NCI-H526 treated with DMSO at 0.1 percent for 48 hours (cell line): ENCODE measurements around the gene TRMT1L.
"Not testable (repeated sequence)": the region's sequence is repeated elsewhere in the genome, so short reads cannot be mapped to it uniquely, and the experiment has no call there.

Experiments used
- DNase-seq: peaks from one replicate; lab custom pipeline; 2025; lab: John Stamatoyannopoulos, UW

Gene TRMT1L, protein sequence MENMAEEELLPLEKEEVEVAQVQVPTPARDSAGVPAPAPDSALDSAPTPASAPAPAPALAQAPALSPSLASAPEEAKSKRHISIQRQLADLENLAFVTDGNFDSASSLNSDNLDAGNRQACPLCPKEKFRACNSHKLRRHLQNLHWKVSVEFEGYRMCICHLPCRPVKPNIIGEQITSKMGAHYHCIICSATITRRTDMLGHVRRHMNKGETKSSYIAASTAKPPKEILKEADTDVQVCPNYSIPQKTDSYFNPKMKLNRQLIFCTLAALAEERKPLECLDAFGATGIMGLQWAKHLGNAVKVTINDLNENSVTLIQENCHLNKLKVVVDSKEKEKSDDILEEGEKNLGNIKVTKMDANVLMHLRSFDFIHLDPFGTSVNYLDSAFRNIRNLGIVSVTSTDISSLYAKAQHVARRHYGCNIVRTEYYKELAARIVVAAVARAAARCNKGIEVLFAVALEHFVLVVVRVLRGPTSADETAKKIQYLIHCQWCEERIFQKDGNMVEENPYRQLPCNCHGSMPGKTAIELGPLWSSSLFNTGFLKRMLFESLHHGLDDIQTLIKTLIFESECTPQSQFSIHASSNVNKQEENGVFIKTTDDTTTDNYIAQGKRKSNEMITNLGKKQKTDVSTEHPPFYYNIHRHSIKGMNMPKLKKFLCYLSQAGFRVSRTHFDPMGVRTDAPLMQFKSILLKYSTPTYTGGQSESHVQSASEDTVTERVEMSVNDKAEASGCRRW

DNA sequence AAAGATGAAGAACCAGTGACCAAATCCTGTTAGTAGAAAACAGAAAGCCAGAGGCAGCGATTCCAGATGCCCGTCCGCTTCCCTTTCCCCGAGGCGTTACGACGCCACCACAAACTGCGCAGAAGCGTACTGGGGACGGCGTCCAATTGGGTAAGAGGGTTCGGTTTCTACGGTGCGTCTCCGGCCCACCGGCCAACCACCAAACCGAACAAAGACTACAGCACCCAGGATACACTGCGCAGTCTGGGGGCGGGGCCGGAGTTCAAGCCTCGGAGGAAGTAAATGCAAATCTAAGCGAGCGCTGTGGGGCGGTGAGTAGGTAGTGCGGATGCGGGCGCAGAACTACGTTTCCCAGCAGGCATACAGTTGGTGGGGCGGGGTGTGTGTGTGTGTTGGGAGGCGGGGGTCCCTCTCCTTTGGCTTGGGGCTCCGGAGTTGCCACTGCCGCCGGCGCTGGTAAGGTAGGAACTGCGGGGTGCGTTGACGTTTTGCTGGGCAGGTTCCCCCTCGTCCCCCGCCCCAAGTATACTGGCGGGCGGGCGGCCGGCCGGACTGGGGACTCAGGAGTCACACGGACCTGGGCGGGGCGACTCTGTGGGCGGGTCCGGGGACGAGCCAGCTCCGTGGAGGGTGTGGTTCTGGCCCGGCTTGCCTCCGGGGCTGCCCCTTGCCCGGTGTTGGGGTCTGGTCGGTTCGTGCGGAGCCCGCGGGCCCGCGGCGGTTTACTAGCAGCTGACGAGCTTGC, at the start of gene TRMT1L, which contains the start of gene SWT1:
Gene TRMT1L (minus strand): TSS at position 100 of the 745 bp plus-strand sequence. CDS start 241 bp downstream, outside the sequence.
Gene SWT1 (plus strand): TSS at position 314 of the 745 bp plus-strand sequence. CDS start 3,675 bp downstream, outside the sequence.
- DNase-seq = peak; percentile 100

DNA sequence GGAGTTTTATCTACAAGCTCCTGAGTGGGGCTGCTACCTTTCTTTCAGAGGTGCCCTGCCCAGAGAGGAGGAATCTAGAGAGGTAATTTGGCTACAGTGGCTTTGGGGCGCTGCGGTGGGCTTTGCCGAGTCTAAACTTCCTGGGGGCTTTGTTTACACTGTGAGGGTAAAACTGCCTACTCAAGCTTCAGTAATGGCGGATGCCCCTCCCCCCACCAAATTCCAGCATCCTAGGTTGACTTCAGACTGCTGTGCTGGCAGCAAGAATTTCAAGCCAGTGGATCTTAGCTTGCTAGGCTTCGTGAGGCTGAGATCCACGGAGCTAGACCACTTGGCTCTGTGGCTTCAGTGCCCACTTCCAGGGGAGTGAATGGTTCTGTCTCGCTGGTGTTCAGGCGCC, 44.1 kb upstream of the TRMT1L start:
- DNase-seq = no peak

DNA sequence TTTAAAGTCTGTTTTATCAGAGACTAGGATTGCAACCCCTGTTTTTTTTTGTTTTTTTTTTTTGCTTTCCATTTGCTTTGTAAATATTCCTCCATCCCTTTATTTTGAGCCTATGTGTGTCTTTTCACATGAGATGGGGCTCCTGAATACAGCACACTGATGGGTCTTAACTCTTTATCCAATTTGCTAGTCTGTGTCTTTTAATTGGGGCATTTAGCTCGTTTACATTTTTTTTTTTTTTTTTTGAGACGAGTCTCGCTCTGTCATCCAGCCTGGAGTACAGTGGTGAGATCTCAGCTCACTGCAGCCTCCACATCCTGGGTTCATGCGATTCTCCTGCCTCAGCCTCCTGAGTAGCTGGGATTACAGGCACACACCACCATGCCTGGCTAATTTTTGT, 42.0 kb upstream of the TRMT1L start:
- not testable (repeated sequence) for DNase-seq

DNA sequence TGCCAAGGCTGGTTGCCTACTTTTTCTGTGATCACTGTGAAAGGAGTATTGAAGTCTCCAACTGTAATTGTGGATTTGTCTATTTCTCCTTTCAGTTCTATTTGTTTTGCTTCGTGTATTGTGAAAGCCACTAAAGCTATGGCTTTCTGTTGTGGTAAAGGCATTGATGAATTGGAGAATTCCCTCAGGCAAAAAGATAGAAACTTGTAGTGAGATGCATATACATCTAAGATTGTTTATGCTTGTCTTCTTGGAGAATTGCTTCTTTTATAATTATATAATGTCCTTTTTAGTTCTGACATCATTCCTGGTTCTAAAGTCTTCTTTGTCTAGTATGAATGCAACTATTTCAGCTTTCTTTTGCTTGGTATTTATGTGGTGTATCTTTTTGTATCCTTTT, 37.0 kb upstream of the TRMT1L start:
- DNase-seq = no peak

DNA sequence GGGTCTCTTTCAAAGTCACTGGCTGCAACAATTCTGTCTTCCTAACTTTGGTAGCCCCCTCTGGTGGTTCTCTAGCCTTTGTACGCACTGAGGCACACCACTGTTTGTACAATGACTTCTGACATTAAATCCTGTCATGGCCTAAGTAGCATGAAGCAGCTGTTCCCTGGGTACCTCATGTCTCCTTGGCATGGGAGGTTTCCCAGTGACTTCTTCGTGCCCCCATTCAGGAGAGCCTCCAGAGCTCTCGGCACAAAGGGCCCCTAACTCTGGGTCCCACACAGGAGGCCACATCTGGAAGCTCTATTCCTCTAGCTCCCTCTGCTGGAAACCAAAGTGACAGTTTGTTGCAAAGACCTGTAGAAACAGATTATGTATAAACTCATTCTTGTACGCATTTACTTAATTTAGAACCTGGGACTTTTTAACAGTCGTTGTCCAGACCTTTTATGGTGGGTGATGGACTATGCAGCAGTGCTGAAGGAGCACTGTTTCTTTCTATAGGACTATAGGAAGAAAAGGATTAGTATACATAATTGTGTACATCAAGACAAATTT, 13.6 kb upstream of the TRMT1L start:
- peak; percentile 96 for DNase-seq

DNA sequence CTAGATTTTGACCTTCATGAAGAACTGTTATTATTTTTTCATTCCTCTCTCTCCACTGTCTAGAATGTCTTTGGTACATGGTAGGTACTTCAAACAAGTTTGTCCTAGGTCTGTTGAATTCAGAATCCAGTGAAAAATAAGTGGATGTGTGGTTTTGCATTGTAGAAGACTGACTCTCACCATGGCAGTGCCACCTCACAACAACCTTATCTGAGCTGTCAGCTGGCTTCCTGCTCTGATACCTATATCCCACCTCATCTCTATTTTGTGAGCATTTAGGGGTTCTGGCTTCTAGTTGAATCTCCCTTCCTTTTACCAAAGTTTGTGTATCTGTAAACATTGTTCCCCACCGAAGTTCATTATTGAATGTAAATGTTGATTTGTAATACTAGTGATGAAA, 9.4 kb upstream of the TRMT1L start:
- DNase-seq = no peak

DNA sequence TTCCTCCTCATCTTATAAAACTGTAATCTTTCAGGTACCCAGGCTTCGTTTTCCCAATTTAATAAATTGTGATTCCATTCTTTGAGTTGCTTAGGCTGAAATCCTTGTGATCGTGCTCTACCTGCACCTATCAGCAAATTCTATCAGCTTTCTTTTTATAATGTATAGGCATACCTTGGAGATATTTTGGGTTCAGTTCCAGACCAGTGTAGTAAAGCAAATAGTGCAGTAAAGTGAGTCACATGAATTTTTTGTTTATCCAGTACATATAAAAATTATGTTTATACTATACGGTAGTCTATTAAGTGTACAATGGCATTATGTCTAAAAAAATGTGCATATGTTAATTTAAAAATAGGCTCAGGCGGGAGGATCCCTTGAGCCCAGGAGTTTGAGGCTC, 5.7 kb upstream of the TRMT1L start:
- no peak for DNase-seq

DNA sequence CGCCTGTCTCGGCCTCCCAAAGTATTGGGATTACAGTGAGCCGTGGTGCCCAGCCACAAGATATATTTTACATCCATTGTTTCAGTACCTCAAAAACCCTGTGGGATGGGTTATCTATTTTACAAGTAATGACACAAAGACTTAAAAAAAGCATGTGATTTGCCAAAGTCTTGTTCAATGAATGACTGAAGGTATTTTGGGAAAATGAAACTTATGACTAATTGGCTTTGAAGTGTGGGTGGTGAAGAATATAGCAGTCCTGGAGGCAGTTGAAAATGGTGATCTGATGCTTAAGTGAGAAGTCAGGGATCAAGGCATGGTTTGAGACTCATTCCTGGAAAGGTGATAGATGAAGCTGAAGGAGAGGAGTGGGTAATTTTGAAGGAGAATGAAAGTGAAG, 3.2 kb upstream of the TRMT1L start:
- DNase-seq = no peak

DNA sequence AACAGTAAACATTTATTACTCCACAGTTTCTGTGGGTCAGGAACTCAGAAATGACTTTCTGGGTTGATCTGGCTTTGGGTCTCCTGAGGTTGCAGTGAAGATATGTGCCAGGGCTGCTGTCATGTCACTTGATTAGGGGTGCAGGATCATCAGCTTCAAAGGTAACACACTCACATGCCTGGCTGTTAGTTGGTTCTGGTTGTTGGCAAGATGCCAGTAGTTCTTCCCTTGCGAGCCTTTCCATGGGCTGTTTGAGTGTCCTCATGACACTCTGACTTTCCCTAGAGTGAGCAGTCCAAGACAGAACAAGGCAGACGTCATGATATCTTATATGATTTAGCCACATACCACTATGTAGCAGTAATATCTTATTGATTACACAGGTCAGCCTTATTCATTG, 2.0 kb upstream of the TRMT1L start:
- no peak for DNase-seq

DNA sequence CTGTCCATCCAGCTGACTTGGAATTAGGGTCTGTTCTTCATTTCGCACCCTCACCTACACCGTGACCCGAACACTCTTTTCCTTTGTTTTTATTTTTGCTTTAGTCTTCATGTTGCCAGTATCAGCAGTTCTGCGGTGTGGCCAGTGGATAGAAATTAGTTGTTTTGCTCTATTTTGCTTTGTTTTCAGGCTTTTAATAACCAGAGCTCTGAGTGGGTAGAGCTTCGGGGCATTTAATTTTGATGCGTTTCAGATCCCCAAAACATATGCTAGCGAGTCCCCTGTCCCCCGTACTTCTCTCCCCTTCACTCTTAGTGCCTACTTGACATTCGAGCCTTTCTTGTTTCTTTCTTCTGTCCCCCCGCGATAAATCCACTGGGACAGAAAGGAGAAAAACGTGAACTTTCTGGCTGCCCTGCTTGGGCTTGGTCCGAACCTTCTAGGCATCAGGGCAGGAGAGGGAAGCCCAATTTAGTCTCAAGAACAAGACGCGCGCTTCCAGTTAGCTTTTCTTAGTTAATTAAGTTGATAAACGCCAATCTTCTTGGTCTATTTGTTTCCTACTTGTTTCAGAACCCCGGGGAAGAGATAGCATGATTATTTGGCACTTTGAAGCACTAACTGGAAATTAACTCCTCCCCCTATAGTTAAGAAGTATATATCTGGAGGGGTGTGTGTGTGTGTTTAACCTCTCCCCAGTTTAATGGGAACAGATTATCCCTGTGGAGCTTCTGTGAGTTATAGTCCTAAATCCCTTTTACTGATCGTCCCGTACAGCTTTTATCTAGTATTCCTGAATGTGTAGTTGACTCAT, 1.1 kb upstream of the TRMT1L start:
- DNase-seq = no peak

DNA sequence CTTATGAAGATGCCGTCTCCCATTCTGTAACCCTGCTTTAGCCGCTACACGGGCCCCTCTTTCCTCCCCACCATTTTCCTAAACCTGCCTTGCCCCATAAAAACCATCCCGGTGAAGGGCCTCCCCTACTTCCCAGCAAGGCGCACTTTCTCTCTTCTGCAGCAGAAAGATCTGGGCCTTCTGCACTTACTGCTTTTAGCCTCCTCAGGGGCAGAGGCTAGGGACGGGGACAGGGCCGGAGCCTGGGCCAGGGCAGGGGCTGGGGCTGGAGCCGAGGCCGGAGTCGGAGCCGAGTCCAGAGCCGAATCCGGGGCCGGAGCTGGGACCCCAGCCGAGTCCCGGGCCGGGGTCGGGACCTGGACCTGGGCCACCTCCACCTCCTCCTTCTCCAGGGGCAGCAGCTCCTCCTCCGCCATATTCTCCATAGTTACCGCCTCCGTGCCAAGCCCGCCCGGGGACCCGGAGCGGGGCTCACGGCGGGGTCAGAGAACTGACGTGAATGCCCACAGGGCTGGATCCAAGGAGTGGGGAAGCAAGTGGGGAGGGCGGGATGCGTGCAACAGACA, 382 bp downstream of the TRMT1L start:
- no peak for DNase-seq

DNA sequence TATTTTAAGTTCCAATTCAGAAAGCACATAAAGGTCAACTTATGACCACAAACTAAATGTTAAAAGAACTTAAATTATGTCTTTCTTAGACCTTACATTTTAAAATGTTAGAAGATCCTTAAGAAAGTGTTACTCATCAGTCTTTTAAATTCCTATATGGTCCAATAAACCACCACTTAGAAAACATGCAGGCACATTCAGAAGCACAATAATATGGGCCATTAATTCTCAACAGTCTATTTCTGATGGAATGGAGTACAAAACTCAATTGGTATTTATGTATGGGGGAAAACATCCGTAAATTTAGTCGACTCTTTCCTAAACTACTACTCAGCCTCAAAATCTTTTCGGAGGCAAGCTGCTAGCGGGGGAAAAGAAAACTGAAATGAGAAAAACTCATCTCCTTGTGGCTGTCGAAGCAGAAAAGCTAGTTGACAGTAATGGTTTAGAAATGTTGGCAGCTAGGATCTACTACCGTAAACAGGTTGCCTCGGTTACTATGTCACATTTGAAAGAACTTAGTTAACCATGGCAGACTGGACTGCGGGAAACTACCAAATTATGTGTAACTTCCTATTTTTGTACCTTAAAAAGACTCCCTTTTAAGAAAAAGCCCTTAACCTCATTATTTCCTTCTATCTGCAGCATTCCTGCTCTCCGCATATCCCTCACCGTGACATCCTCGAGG, 1.0 kb downstream of the TRMT1L start:
- DNase-seq = peak; percentile 72

DNA sequence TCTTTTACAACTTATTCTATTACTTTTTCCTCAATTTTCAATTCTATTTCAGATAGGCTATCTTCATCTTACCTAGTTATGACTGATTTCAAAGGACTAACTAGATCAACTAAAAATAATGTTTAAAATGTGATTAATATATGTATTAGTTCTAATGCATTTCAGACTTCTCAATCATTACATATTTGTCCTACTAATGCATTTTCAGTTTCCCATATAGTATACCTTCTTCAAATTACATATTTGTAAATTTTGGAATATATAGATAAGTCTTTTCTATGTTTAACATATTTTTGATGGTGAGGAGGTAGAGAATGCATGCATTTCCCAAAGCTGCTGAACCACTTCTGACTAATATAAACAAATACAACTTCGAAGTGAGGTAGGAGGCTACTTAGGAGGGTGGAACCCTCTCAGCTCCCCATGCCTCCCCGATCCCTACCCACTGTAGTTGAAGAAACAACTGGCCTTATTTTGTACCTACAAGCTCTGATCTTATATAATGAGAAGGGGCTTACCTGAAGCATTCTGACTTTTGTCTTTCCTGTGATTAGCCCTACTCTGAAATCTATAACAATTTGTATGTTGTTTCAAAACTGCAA, 1.7 kb downstream of the TRMT1L start:
- no peak for DNase-seq

DNA sequence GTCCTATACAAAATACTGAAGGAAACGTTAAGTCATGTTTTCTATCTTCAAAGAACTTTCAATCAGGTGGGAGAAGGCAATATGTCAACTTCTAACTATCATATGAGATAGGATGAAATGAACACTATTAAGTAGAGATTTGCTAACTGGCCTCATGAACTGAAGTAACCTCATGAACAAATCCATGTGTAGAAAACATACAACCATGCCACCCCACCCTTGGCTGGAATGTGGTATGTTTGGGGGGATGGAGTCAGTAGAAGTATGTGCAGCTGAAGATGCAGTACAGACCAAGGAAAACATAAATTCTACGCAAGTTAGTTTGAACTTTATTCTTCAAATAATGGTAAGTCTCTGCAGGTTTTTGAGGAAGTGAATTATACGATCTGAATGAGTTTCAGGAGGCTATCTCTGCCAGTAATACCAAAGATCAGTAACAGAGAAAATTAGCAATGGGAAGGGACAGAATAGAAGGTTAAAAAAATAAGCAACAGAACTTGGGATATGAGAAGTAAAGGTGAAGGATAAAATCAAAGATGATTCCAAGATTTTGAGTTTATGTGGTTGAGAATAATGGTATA, 4.5 kb downstream of the TRMT1L start:
- DNase-seq = no peak

DNA sequence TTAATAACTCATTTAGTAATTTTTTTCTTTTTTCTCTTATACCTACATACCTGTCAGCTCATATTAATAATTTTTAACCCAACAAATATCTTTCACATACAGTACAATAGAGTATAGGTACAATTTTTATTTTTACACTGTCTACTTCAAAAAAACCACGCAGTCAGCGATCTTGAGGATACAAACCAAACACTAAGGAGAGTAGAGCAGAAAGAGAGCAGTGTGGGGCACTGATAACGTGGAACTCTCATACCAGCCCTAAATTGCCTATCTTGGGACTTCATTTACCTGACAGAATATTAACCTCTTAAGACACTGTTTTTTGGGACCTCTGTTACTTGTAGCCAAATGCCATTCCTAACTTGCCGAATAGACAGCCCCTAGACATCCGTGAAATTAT, 5.5 kb downstream of the TRMT1L start:
- DNase-seq = no peak

DNA sequence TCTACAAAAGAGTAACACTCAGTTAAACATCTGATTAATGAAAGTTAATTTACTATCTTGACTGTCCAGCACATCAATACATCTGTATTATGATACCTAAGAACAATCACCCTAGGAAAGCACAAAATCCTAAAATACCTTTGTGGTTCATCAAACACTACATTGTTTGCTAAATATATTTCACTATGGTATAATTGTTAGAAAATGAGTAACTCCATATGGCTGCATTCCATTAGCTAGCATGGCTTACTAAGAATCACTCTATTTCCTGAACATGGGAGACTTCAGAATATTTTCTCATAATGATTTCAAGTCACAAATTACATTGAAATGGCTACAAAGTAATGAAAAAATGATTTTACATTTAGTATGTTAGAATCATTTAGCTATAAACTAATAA, 12.5 kb downstream of the TRMT1L start:
- DNase-seq = no peak

DNA sequence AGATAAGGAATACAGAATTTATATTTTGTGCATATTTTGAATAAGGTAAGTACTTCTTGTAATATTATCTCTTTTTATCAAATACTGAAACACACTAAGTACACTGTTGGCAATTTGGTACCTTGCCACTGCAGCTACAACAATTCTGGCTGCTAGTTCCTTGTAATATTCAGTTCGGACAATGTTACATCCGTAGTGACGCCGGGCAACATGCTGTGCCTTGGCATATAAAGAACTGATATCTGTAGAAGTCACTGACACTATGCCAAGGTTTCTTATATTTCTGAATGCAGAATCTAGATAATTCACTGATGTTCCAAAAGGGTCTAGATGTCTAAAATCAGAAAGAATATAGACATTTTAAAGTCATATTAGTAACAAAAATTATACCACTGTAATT, 17.5 kb downstream of the TRMT1L start:
- DNase-seq = no peak

DNA sequence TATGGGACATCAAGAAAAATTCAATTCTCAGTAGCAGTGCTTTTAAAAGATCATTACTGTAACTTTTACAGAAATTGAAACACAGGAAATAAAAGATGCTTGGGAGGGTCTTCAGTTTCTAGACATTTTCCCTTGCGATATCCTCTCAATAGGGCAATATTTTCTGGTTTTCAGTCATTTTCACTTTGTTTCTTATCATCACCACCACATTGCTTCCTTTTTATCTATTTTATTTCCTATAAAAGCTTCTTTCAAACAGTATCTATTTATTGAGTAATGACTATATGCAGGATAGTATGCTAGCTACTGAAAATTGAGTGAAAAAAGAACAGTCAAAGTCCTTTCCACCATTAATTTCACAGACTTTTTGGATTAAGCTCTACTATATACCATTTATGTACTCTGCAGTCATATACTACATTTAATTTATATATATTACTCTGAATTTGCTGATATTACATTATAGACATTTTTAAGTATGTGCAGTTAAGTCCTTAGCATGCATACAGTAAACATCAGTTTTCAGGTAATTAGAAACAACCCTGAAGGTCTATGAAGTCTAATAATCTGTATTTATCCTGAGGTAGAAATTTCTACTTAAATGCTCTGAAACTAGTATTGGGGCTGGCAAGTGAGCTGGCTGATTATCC, 18.7 kb downstream of the TRMT1L start:
- DNase-seq = no peak

DNA sequence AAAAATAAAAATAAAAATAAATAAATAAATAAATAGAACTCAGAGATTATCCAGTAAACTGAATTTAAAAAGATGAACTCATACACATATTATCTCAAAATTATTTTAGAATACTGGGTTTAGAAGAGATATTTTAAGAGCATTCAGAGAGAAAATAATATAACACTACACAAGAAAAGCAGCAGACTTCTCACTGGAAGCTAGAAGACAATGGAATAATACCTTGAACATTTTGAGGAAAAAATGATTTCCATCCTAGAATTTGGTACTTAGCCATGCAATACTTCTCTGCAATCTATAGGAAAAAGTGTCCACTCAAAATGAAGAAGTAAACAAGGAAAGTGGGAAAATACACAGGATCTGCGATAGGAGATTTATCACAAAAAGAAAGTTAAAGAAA, 24.2 kb downstream of the TRMT1L start:
- DNase-seq = no peak
